HG03025 (cell line): ENCODE data around the gene RBSN.

ENCODE experiments used
- ATAC-seq: cut with Tn5 transposase; IDR thresholded peaks from one replicate; pipeline ENCODE4 v1.9.1; 2021; ENCODE audit warnings: mild to moderate bottlenecking, moderate library complexity; ENCODE audit not compliant: unreplicated experiment, low FRiP score

Gene RBSN

DNA sequence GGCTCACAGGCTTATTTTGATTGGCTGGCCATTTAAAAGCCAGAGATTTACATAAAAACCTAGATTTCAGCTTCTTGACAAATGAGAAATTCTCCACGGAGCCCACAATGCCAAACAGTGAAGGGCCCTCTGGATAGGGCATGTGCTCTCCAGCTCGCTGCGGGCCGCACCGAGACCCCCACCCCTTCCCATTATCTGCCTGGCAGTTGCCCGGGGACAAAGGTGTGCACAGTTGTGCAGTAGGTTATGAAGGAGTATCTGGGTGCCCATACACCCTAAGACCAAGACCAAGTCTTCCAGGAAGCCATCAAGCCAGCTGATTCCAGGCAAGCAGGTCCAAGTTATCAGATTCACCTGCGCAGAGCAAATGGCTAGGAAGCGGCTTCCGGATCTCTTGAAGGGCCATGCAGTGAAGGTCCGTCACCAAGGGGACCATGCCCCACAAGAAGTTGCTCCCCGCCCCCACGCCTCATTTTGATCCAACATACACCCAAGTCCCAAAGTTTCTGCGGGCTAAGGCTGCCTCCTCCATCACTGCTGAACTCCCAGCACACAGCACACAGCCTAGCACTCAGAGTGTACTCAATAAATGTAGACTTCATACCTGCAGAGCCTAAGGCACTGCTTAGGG lies 35.2 kb downstream of the RBSN start:
- ATAC-seq, result no peak

DNA sequence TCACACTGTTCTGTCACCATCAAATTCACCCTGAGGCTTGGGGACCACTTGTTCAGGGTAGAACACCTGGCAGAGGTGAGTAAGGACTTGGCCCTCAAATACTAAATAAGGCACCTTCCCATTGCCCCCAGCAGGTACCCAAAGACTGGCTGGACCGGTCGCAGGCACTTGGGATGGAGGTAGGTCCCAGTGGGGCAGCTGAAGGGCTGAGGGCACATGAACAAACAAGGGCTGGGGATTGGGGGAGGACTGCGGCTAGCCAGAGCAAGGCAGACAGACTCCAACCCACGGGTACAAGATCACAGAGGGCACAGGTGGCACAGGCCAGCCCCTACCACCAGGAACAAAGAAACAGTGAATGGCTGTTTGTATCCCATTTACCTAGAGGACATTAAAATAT lies 35.7 kb downstream of the RBSN start:
- no peak for ATAC-seq

- ATAC-seq, result no peak
Measured at GRCh38 chr3:15060029-15060428, 38.9 kb downstream of the RBSN start.

GRCh38 chr3:15056676-15057404 lies 42.1 kb downstream of the RBSN start:
- ATAC-seq, result no peak

GRCh38 chr3:15055019-15055557 lies 43.9 kb downstream of the RBSN start:
- ATAC-seq, result peak; percentile 48

DNA sequence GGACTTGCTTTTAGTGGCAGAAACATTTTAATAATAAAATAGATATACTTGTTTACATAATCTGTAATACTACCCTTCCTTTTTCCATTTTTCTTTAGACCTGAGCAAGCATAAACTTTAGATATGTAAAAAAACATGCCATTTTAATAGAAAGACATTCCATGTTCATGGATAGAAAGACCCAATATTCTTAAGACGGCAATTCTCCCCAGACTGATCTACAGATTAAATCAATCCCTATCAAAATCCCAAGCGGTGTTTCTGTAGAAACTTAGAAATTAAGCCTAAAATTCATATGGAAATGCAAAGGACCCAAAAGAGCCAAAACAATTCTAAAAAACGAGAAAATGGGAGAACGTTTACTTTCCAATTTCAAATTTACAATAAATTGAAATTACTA lies 45.4 kb downstream of the RBSN start:
- no peak for ATAC-seq

GRCh38 chr3:15052335-15053242 lies 46.4 kb downstream of the RBSN start:
- ATAC-seq, result no peak

DNA sequence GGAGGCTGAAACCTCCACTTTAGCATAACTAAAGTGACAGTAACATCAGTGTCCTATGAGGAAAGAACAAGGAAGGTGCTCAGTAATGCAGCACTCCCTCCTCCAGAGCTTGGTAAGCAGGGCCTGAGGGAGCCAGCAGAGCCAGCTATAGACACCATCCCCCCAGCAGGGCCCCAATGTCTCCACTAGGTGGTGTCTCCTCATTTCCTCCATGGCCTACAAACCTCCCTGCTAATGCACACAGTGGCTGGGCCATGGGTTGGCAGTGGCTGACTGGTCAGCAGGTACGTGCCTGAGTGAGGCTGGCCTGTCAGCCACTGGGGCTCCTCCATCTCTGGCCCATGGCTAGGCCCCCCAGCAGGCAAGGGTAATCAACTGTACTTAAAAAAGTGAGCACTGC lies 47.4 kb downstream of the RBSN start:
- ATAC-seq, result peak; percentile 38

DNA sequence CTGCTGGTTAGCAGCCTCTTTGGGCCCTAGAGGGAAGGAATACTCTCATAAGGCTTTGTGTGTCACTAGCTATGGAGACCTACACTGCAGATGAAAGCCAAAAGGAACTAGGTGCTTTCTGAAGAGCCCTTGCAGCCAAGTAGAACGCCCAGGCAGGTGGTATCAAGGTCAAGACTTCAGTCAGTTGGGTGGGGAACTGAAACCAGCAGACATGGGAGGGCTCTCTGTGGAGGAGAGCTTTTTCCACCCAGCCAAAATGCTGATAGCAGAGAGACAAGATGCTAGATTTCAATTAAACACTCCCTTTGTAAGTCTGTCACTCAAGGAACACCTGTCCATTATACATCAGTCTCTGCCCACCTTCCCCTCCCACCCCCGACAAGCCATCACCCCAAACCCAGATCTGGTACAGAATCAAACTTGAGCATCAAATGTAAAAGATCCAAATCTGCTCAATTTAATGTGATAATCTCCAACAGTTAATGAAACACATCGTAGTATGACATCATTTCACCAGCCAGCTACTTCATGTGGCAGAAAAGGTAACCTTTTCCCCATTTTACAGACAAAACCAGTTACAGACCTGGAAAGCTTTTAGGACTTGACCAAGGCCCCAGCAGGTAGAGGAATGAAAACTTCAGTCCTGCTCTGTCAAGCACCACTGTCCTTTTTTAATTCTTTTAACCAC lies 48.4 kb downstream of the RBSN start:
- ATAC-seq, result peak; percentile 79

- no peak for ATAC-seq
Measured at GRCh38 chr3:15049584-15049983, 49.4 kb downstream of the RBSN start.

DNA sequence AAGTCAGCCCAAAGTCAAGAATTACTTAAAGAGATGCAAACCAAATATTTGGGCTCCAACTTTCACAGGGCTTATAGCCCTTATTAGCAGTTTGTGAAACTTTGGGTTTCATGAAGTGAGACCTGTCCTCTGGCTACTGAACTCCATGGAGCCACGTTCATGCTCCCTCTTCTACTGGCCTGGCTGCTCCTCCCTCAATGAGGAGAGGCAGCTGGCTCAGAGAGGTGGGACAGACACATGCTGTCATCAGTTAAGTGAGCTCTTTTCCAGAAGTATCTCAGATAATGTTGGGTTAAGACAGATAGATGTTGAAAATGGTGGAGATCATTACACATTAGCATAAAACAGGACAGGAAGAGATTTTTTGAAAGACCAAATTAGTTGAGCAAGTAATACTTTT lies 53.3 kb downstream of the RBSN start:
- ATAC-seq, result no peak

- ATAC-seq, result no peak
Measured at GRCh38 chr3:15044326-15044725, 54.6 kb downstream of the RBSN start.

GRCh38 chr3:15043408-15044171 lies 55.4 kb downstream of the RBSN start:
- ATAC-seq, result no peak

- ATAC-seq, result no peak
Measured at GRCh38 chr3:15042936-15043335, 56.0 kb downstream of the RBSN start.

DNA sequence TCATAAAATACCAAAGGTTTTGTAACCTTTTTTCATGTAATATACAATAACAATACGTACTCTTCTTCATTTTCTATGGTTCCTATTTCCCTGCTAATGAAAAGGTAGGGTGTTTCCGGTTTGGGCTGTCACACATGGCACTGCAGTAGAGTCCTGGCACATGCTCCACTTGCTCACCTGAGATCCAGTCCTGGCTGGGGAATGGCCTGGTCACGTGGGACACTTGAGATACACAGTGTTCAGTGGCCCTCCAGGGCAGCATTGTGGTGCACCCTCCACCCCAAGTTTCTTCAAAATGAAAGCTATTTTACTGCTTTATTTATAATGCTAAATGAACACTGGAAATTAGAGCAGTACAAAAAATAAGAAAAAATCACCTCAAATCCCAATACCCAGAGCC lies 57.0 kb downstream of the RBSN start:
- no peak for ATAC-seq

GRCh38 chr3:15040844-15041243 lies 58.1 kb downstream of the RBSN start:
- no peak for ATAC-seq

- ATAC-seq, result no peak
Measured at GRCh38 chr3:15038306-15038705, 60.6 kb downstream of the RBSN start.

- no peak for ATAC-seq
Measured at GRCh38 chr3:15033103-15033502, 65.8 kb downstream of the RBSN start.

DNA sequence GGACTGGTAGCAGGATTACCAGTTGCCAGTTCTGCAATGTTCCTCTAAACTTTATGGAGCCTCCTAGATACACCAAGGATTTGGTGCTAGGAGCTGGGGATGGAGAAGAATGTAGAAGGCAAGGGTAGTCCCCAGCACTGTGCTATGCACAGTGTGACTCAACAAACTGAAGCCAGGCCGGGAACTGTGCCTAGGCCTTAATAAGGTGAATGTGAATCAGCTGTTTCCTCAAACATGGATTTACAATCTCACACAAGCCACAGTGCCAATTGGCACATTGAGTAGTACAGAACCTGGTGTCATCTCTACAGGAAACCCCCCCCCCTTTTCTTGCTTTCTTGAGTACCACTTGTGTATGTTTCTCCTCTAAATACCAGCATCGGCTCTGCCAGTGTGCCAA lies 66.3 kb downstream of the RBSN start:
- no peak for ATAC-seq

- ATAC-seq, result no peak
Measured at GRCh38 chr3:15029625-15030024, 69.3 kb downstream of the RBSN start.
